Astrocyte of the cerebellum (primary cell): ENCODE results near the gene CTNNA3.

Experiments used
- DNase-seq: peaks from one replicate; pipeline ENCODE4 v3.0.0-alpha.2; 2011; ENCODE audit warnings: low read depth
- H3K4me3 ChIP-seq: 2 replicates; pipeline ENCODE4 v1.5.1; 2011; ENCODE audit warnings: mild to moderate bottlenecking, low read depth, low read length, moderate library complexity
- in situ Hi-C: cut with HindIII; loops from 2 replicates; pipeline ENCODE4 v1.10.0; 2017; ENCODE audit warnings: low sequenced_read_pairs
- TF ChIP-seq, protein P1 (sequence below): IDR thresholded peaks from 2 replicates; pipeline ENCODE4 v1.5.1; 2012; ENCODE audit warnings: low read length, low read depth, moderate library complexity, mild to moderate bottlenecking; ENCODE audit errors: missing control alignments

CTNNA3 gene

DNA sequence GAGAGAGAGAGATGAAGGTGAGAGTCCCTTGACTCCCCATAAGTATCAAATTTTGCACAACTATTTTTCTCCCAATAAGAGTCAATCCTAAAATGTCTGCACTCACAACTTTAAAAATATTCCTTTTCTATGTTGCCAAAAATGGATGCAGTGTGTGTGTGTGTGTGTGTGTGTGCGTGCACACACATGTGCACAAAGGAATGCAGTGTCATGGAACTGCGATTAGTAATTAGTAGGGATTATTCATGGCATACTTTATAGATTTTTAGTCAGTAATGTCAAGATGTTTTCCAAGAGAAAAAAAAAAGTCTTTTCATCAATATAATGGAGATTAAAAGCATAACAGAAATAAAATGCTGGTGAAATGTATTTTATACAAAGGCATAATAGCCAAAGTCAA, 949.3 kb downstream of the CTNNA3 start:
- DNase-seq = no peak
- in situ Hi-C loops = loop anchor here (5.0 kb wide), 1 partner anchor 51 kb away; no protein-coding TSS in a partner anchor
- TF ChIP-seq, protein P1, sequence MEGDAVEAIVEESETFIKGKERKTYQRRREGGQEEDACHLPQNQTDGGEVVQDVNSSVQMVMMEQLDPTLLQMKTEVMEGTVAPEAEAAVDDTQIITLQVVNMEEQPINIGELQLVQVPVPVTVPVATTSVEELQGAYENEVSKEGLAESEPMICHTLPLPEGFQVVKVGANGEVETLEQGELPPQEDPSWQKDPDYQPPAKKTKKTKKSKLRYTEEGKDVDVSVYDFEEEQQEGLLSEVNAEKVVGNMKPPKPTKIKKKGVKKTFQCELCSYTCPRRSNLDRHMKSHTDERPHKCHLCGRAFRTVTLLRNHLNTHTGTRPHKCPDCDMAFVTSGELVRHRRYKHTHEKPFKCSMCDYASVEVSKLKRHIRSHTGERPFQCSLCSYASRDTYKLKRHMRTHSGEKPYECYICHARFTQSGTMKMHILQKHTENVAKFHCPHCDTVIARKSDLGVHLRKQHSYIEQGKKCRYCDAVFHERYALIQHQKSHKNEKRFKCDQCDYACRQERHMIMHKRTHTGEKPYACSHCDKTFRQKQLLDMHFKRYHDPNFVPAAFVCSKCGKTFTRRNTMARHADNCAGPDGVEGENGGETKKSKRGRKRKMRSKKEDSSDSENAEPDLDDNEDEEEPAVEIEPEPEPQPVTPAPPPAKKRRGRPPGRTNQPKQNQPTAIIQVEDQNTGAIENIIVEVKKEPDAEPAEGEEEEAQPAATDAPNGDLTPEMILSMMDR = no peak
- no peak overlapping the region for H3K4me3 ChIP-seq

DNA sequence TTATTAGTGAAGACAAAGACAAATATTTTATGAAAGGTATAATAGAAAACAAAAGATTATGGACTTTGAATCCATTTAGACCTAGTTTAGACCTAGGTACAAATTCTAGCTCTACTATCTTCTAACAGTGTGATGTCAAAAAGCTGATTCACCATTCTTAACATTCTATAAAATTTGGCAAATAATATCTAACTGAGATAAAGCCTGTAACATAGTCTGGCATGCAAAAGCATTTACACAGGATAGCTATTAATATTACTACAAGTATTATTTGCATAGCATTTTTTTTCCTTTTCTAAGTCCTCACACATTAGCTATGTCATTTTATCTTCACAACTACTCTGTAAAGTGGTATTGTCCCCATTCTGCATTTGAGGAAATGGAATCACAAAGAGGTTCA, 949.7 kb downstream of the CTNNA3 start:
- in situ Hi-C loops = loop anchor here (5.0 kb wide), 1 partner anchor 51 kb away; no protein-coding TSS in a partner anchor
- H3K4me3 ChIP-seq = no peak overlapping the region
- TF ChIP-seq, protein P1 = no peak
- DNase-seq = no peak

DNA sequence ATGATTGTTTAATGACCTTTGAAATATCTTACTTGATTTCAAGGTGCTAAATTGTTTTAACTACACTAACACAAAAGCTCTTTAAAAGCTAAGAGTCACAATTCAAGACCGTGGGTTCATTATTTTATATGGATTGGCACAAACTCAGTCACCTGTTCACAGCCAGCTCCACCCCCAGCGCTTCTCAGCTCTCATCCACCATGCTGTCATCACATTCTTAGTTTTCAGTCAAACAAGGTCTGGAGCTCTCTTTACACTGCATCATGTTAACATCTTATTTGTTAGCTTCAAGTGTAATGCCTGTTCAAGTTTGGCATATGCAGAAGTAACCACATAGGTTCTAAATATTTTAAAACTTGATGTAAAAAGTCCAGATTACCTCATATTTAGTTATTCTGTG, 951.1 kb downstream of the CTNNA3 start:
- no peak overlapping the region for H3K4me3 ChIP-seq
- TF ChIP-seq, protein P1 = no peak
- DNase-seq = no peak
- in situ Hi-C loops = loop anchor here (5.0 kb wide), 1 partner anchor 52 kb away; no protein-coding TSS in a partner anchor

DNA sequence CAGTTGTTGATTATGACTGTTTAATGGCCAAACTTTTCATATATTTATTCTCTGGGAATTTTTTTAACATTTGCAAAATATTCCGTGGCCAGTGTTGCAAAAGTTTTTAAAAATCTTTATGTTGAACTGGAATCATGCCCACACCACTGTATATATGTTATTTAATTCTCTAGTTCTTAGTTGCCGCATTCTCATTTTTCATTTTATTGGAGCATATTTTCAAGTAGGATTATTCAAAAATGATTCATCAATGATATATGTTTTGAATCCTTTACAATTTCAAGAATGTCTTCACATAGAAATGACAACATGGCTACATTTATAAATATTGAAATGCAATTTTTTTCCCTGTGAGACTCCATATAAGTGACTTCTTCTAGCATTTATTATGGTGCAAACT, 958.8 kb downstream of the CTNNA3 start:
- no peak overlapping the region for H3K4me3 ChIP-seq
- DNase-seq = no peak
- TF ChIP-seq, protein P1 = no peak
- in situ Hi-C loops = no loop called here

DNA sequence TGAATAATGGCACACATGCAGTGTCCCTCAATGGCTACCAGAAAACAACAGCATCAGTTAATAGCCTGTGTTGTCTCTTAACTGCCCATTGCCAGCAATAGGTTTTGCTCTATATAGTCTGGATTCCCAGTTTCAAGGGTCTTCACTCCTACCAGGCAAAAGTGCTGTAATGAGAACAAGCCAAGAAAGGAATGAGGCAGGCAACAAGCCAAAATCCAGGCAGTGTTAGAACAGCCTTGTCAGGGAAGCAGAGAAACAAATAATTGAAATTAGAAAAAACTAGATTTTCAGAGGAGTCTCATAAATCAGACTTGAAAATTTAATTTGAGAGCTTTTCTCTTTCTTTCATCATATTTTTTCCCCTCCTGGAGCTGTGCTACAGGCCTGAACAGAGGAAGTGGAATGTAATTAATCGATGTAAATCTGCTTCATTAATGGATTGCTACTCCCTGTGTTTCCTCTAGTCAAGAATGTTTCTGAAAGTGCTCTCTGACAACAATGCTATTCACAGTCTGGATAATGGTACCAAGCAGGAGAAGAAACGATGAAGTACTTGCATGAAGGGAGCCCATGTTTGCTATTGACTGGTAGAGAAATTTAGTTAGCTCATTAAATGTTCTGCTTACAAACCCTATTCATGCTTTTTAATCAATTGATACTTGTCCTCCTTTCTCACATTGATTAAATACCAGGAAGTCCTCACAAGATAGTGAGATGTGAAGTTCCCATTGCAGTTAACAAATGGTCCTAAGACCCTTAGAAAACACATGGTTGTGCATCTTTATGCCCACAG, 972.2 kb downstream of the CTNNA3 start:
- DNase-seq = no peak
- TF ChIP-seq, protein P1 = no peak
- in situ Hi-C loops = no loop called here
- H3K4me3 ChIP-seq = no peak overlapping the region

DNA sequence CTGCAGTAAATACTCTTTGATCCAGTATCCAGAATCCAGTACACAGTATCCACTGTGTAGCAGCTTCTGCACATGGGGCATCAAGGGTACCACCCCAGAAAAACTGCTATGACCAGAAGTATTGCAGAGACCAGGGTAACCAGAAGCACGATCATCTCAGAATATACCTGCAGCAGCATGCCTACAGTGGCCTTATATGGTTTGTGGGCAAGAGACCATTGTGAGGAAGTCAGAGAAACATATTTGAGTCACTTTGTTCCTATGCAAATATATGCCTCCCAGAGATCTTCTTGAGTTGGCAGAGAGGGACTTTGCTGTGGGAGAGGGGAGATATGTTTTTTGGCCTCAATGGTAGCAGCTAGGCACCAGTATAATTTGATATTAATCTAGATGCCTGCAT, 976.5 kb downstream of the CTNNA3 start:
- in situ Hi-C loops = no loop called here
- no peak overlapping the region for H3K4me3 ChIP-seq
- no peak for DNase-seq
- TF ChIP-seq, protein P1 = no peak
